Measurements from ENCODE around the gene AGBL4.

Gene AGBL4

DNA sequence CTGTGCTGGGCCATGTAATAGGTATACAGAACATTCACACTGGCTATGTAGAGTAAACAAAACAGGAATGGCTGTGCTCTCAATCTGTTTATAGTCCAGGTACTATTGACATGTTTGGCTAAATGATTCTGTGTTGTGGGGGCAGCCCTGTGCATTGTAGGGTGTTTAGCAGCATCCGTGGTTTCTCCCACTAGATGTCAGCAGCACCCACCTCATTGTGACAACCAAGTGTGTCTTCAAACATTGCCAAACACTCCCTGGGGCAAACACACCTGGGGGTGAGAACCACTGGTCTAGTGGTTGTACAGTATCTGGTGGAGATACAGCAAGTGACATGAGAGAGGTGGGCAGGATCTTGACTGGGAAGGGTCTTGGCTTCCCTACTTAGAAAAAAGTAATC lies 1471.3 kb downstream of the AGBL4 start:
- DNase-seq (ENCODE audit: low read depth) = peak; percentile 19
- H3K4me3 ChIP-seq (ENCODE audit: low read depth, low read length) = no peak overlapping the region
- TF ChIP-seq, protein P1, sequence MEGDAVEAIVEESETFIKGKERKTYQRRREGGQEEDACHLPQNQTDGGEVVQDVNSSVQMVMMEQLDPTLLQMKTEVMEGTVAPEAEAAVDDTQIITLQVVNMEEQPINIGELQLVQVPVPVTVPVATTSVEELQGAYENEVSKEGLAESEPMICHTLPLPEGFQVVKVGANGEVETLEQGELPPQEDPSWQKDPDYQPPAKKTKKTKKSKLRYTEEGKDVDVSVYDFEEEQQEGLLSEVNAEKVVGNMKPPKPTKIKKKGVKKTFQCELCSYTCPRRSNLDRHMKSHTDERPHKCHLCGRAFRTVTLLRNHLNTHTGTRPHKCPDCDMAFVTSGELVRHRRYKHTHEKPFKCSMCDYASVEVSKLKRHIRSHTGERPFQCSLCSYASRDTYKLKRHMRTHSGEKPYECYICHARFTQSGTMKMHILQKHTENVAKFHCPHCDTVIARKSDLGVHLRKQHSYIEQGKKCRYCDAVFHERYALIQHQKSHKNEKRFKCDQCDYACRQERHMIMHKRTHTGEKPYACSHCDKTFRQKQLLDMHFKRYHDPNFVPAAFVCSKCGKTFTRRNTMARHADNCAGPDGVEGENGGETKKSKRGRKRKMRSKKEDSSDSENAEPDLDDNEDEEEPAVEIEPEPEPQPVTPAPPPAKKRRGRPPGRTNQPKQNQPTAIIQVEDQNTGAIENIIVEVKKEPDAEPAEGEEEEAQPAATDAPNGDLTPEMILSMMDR (conservative IDR thresholded peaks at IDR 0.05; ENCODE audit: low read depth, low read length) = peak; percentile 38

DNA sequence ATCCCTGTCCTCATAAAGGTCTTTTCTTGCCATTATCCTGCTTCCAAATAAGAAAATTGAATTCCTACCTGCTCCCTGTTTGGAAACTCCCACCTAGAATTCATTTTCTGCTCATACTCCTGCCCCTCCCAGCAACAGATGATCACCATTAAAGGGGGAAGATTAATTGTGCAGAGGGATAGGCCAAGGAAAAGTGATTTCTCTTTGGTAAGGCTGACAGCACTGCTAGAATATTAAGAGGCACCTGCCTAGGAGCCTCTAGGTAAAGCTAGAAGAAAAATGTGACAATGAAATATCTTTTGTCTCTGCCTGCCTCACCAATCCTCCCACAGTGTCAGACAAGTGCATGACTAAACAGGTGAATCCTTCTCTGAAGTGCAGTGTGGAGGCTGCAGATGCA lies 1474.8 kb downstream of the AGBL4 start:
- TF ChIP-seq, protein P1 (conservative IDR thresholded peaks at IDR 0.05; ENCODE audit: low read depth, low read length) = no peak
- no peak overlapping the region for H3K4me3 ChIP-seq (ENCODE audit: low read depth, low read length)
- no peak for DNase-seq (ENCODE audit: low read depth)

DNA sequence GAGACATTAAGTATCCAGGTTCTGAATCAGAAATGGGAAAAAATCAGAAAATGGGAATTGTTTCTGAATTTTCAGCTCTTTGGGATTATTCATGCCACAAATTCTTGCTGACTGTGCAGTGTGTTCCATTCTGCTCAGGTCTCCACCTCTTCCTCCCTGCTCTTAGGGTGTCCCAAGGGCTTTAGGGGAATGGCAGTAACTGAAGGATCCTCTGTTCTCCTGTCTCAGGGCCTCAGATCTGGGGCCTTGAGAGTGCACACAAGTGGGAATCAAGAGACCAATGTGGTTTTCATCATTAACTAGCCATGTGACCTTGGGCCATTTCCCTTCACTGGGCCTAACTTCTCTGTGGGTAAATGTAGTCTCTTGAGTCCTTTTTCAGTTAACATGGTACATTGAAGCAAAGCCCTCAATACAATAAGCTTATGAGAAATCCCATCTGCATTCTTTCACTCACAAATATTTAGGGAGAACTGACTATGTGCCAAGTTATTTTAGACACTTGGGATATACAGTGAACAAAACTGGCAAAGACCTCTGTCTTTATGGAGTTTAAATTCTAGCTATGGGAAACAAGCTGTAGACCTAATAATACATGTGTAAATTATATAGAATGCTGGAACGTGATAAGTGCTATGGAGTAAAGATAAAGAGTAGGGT lies 1476.1 kb downstream of the AGBL4 start:
- TF ChIP-seq, protein P1 (conservative IDR thresholded peaks at IDR 0.05; ENCODE audit: low read depth, low read length) = no peak
- no peak for DNase-seq (ENCODE audit: low read depth)
- H3K4me3 ChIP-seq (ENCODE audit: low read depth, low read length) = no peak overlapping the region

DNA sequence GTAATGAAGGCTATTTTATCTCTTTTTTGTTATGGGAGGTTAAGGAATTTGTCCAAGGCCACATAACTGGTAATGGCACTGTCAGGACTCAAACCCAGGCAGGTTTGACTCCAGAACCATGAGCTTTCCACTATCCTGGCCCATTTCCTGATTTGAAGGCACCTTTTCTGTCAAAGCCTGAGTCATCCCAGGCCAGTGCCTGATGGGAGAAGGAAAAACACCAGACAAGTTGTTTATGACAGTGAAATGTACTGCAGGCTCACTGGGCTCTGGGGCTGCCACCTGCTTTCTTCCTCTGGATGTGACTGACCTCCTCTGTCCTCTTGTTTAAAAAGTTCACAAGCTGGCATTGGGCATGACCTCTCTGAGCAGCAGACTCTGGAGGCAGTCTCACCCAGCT lies 1479.9 kb downstream of the AGBL4 start:
- H3K4me3 ChIP-seq (ENCODE audit: low read depth, low read length) = no peak overlapping the region
- TF ChIP-seq, protein P1 (conservative IDR thresholded peaks at IDR 0.05; ENCODE audit: low read depth, low read length) = no peak
- no peak for DNase-seq (ENCODE audit: low read depth)

DNA sequence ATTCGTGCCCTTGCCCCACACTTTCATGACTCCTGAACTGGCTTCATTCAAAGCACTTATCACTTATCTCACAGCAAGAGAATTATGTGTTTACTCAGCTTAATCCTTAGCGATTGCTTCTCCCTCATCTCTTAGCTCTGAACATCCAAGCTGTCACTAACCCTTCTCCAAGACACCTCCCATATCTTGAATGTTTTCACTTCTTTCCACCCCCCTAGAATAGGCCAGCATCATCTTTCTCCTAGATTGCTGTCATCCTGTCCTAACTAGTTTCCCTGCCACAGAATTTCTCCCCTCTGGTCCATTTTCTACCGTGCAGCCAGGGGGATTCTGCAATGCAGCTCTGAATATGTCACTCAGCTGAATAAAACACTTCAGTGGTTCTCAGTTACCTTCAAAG lies 1483.2 kb downstream of the AGBL4 start:
- TF ChIP-seq, protein P1 (conservative IDR thresholded peaks at IDR 0.05; ENCODE audit: low read depth, low read length) = no peak
- no peak for DNase-seq (ENCODE audit: low read depth)
- no peak overlapping the region for H3K4me3 ChIP-seq (ENCODE audit: low read depth, low read length)

DNA sequence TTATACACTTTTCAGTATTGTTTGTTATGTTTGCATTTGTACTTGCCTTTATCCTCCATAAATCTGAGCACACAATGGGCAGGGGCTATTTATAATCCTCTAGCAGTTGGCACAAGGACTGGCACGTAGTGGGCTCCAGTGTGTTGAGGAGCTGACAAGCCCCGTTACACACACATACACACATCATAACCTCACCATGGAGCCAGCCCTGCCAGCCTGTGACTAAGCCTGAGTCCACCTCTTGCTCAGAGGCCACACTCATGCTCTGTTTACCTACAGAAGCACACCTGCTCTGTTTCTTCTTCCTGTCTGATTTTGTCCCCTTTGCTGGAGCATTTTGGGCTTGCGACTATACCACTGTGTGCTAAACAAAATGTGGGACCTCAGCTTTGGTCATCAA lies 1487.3 kb downstream of the AGBL4 start:
- TF ChIP-seq, protein P1 (conservative IDR thresholded peaks at IDR 0.05; ENCODE audit: low read depth, low read length) = no peak
- DNase-seq (ENCODE audit: low read depth) = no peak
- H3K4me3 ChIP-seq (ENCODE audit: low read depth, low read length) = no peak overlapping the region

DNA sequence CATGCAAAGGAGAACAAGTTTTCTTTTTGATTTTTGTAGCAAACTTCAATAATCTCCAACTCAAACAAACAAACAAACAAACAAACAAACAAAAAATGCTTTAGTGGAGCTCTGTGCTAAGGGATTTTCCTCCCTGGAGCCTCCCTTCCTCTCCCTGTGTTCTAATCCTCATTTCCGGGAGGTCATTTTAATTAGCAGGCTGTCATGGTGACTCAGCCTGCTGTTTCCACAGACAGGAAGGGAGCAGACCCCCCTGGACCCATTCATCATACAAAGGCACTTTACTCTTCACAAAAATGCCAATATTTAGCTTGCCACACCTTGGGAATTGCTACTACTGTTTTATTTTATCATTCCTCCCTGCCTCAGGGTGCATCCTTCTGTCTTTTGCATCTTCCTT lies 1490.8 kb downstream of the AGBL4 start:
- H3K4me3 ChIP-seq (ENCODE audit: low read depth, low read length) = no peak overlapping the region
- no peak for DNase-seq (ENCODE audit: low read depth)
- TF ChIP-seq, protein P1 (conservative IDR thresholded peaks at IDR 0.05; ENCODE audit: low read depth, low read length) = no peak

Measured in choroid plexus epithelial cell (primary cell).